CD4-positive, alpha-beta T cell treated with Interferon gamma for 1 hour (primary cell): ENCODE data around the gene THEM4.

Source experiments
- DNase-seq: peaks from one replicate; pipeline ENCODE4 v3.0.0-alpha.2; 2020

The THEM4 gene

DNA sequence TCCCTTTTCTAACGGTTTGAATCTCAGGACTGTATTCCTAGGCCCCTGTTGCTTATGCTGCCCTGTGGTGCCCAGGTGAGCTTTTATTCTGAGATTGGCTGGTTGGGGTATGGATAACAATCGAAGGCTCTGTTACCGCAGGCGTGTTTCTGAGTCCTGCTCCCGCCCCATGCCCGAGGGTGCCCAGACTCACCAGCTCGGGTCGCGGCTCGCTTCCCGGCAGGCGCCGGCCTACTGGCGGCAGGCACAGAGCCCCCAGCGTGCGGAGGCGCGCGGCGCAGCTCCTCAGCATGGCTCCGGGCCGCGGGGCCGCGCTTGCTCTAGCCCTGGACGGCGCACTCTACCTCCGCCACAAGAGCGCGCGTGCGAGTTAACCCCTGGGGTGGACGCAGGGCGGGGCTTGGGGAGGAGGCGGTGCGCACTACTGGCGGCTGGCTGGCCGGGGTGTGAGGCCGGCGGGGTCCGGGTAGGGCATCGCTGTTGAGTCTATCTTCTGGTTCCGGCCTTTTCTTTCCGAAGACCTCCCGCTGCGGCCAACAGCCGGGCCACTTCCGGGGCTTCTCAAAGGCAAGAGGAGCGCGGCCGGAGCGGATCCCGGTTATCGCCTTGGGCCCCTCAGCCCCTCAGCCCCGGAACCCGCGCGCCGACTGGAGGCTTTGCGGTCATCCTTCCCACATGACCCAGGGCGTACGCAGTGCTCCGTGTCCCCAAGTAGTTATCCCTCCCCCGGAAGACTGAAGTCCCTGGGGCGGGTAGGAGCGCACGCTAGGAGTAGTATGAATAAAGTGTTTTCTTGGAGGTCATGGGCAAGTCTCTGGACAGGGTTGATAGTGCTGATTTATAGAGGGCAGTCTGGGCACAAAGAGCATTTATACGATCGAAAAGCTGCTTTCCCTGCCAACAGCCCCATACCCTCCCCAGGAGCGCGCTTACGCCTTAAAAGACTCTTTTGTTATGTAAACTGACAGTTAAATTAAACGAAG lies at the start of gene THEM4:
TSS of gene THEM4 (minus strand) at position 345 of the 983 bp plus-strand sequence. CDS start at position 292, 53 bp downstream.
- DNase-seq: peak; percentile 92

DNA sequence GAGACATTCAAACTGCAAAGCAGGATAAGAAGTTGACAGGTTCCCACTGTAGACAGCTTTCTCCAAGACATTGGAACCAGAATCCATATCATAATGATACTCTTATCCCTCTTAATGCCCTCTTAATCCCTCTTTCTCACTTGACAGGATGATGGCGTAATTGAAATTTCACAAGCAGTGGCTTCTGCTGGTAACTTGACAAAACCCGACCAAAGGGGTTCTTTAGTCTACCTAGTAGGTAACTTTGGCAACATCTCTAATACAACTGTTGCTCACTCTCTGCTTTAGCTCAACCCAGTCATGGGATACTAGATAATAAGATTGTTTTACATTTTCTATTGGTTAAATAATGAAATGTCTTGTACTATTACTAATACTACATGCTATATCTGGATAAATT lies 49.6 kb upstream of the THEM4 start:
- no peak for DNase-seq

DNA sequence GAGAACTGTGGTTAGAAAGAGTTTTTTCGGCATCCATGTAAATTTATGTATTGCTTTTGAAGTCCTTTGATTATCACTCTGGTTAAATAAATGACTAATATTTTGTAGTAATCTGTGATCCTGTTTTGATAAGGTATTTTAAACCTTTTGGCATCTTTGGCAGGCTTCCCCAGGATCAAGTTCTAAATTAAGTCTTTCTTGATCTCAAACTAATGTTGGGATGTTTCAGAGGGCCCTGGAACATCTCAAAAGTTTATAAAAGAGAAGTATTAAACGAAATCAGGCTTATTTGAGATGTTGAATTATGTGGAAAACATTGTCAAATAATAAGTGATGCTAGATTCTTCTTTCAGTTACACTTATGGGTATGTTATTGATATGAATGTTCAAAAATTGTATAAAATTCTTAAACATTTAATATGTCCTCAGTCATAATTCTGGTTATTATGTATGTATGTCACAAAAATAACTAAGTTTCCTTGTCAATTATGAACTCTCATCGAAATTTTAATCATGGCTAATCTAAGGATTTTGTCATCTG lies 47.7 kb upstream of the THEM4 start:
- DNase-seq: no peak

DNA sequence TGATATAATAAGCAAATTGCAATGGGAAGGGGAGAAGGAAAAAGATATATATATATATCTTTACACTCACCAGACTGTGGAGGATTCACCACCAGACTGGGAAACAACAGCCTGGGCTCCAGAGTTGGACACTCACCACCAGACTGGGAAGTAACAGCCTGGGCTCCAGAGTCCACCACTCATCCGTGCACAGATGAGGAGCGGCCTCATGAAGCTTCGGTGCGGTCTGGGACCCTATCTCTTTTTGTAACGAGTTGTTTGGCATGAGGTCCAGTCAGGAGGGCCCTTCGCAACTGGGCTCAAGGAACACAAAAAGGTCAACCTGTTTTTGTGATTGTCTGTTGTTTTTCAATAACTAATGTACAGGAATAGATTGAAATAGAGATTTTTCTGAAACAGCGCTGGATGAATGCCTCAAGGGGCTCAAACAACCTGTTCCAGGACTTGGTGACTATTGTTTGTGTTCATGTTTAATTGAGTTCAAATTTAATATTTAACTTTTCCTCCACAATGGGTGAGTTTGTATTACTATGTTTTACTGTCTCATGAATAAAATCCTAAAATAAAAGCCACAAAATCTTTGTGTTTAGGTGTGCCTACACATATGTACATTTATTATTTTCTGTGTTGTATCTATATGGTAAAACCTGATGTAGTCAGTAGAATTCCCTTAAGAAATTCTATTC lies 44.2 kb upstream of the THEM4 start:
- DNase-seq: no peak

DNA sequence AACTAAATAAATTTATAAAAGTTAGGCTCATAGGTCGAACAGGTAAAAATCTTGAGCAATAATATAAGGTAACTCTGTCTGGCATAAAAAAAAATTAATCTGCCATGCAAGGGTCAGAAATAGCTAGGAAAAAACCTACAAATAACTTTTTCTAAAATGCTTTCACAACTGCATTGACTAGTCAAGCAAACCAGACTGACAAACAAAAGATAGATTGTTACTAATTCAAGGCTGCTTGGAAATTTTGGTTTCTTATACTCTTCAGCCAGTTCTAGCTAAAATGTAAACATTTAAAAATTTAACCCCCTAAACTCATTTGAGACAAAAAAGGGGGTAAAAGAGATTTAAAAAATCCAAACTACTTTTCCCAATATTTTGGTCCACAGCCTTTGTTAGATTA lies 43.5 kb upstream of the THEM4 start:
- no peak for DNase-seq

DNA sequence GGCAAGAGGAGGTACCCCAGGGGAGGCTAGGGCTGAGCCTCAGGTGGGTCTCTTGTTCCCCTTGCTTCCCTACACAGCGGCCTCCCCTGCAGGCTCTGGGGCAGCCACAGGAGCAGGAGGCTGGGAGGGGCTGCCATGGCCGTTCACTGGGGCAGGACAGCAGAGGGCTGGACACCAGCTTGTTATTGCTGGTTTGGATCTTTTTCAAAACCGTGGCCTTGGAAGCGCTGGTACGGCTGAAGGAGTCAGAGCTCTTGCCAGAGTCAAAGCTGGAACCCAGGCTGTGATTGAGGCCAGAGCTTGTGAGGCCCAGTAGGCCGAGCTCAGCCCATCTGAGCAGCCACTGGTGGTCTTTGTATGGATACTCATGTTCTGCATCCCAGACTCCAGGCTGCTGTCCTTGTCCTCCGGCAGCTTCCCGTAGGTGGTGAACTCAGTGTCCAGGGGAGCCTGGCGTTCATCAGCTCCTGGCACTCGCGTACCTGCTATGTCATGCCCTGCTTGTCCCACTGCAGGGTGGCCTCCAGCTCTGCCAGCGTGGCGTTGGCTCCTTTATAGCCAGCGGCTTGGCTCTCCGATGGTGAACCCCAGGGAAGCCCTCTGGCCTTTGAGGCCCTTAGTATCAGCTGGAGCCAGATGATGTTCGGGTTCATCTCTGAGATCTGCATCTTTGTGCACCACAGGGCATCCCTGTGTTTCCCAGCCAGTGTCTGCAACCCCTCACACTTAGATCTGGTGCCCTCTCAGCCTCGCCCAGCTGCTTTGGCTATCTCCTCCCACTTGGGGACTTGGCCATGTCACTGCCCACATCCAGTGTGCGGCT lies 40.3 kb upstream of the THEM4 start:
- DNase-seq: no peak

DNA sequence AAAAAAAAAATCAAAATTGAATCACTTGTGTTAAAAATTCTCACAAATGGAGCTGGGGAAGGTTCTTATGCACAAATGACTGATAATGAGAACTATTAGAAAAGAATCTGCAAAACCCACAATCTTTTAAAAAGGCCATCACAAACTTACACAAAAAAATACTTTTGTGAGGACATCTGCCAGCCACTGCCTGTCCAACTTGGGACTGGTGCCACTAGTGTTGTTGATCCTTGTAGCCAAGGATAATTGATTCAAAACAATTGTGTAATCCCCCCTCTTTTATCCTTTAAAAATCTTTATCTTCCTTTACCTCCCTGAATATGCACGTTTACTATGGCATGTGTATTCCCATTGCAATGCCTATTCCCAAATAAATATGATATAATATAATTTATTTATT lies 39.2 kb upstream of the THEM4 start:
- no peak for DNase-seq

DNA sequence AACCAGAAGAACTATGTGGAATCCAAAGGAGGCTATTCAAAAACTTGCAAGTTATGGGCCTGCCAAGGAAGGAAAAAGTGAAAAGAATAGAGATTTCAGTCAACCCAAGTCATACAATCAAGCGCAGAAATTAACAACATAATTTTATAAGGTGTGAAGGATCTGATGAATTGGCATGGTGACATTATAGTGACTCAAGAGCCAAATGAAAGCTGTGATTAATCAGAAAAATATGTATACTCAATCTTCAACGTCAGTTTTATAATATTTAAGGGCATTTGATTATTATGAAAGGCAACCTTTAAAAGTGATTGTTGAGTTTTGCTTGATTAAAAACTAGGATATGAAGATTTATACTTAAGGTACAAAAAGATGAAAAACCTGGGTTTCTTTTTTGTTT lies 37.8 kb upstream of the THEM4 start:
- no peak for DNase-seq

DNA sequence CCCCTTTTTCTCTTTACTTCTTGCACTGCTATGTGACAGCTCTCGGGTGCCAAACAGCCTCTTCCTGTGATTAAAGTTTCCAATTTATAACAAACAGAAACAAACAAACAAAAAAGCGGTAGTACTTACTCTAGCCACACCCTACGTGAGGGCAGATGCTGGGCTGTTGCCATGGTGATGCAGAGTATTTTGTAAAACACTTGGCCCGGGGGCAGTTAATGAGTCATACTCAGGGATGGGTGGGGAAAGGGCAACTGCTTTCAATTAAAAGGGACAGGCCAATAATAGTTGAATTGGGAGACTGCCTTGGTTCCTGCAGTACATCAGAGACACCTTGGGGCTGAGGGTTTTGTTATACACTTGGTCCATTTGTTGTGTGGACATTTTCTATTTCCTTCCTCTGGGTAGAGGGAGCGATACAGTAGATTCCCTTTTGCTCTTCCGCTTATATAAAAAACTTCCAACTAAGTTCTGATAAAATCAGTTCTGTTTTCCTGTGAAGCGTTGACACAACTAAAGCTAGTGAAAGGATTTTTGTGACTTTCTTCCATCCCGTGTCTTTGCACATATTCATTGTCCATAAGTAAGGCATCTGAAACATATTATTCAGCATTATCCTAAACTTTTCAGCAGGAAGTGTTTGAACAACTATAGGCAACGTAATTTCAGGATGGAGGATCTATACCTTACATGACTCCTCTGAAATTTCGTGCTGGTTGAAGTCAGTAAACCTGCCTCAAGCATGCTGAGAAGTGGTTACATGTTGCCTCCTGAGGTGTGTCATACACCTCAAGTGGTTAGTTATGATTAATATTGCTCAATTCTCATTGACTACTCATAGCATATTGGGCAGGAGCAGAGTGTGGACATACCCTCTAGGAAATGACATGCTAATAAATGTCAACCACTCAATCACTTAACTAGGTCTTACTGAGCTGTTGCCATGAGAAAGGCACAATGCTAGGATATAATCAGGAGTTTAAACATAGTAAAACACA lies 36.7 kb upstream of the THEM4 start:
- DNase-seq: peak; percentile 94

DNA sequence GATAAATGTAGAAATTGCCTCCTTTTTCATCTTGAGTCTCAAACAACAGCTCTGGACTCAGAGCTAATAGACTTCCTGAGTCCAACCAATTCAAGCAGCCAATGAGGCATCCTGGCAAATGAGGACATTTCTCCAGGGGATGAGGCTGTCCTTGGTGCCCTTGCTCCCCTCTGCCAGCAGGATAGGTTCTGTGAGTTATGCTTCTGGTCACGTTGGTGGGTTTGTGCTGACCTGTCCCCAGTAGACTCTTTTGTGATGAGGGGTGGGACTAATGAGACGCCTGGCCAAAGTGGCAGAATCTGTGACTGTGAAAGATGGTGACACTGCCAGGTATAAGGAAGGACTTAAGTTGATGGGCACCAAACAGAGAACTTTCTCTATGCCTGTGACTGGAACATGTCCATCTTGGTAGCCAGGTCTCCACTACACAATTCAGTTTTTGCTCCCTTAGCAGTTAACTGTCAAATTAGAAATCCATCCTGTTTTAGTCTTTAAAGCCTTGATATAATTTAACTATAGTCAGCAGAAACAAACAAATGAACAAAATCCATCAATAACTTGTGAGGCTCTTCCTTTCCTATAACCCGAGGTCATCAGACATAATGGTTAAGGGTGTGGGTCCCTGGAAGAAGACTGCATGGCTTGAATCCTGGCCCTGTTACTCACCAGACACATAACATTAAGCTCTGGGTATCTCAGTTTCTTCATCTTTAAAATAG lies 35.7 kb upstream of the THEM4 start:
- peak; percentile 22 for DNase-seq

DNA sequence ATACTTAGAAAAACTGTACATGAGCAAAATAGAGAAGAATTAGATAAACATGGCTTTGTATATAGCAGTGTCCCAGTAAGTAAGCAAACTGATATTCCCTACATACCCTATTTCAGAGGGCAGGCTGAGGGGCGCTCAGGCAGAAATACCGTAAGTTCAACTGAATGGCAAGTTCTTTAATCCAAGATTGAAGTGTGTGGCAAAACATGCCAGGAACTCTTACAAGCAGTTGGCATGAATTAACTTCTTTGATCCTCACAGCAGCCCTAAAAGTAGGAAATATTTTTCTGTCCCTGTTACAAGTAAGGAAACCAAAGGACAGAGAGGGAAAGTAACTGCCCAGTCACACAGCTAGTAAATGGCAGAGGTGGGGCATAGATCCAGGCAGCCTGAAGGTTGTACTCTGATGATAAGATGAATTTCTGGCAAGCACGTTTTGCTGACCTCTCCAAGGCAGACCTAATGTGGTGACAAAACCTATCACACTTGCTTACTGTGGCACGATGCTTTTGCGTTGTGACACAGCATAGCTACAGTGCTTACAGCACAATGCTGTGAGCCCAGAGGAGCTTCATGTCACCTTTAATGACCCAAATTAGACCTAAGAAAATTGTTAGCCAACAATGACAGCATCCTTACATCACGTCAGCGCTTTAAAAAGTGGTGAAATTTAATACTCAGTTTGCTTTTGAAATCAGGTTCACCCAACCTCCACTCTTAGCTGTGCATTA lies 35.0 kb upstream of the THEM4 start:
- DNase-seq: peak; percentile 60

DNA sequence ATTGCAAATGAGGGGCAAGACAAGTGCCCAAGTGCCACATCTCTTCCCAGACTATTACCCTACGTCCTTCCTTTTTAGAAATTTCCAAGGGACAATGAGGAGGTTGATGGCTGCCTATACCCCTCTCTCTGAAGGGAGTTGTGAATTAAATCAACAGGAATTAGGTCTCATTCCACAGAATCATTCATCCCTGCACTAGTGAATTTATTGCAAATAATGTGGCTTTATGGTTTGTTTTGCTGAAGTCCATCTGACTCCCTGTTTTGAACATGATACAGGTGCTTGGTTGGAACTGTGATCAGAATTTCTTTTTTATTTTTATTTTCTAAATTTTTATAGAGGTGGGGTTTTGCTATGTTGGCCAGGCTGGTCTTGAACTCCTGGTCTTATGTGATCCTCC lies 34.3 kb upstream of the THEM4 start:
- DNase-seq: no peak

DNA sequence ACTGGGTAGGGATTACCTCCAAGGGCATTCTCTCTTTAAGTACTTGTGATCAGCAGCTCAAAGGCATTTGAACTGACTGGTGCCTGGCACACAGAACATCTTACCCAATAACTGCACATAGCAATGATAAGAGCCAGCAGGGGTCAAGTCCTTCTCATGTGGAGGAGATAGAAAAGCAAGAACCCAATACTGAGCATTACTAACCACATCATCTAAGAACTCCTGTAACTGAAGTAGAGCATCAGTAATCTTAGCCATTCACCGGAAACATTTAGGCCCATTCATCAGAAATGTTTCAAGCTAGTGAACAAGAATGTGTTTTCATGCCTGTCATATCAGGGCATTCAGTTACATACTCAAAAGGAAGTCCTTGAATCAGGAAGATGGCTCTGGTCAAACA lies 33.6 kb upstream of the THEM4 start:
- no peak for DNase-seq

DNA sequence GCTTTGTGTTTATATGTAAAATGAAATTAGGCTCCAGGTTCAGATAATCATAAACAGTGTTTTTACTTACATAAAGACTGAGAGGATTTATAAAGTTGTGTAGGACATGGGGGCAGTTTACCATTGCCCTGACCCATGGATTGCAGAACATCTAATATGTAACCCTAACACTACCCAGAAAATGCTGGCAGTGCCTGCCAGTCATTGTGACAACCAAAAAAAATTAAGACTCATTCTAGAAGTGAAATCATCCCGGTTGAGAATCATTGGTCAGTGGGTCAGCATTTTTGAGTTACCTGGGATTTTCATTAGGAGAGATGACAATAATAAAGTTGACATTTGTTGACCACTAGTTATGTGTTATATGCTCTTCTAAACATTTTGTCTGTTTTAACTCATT lies 31.2 kb upstream of the THEM4 start:
- DNase-seq: no peak

DNA sequence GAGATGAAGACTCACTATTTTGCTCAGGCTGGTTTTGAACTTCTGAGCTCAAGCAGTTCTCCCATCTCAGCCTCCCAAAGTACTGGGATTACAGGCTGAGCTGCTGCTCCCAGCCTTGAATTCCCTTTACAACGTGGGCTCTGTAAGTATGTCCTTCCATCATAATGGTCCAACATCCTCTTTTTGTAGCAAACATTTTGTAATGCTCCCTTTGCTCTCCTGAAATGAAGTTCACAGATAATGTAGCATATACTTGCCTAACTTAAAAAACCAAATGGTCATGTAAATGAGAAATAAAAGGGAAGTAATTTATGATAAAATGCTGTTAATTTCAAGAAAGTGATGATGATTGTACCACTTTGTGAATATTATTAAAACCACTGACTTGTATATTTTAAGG lies 30.5 kb upstream of the THEM4 start:
- DNase-seq: no peak

DNA sequence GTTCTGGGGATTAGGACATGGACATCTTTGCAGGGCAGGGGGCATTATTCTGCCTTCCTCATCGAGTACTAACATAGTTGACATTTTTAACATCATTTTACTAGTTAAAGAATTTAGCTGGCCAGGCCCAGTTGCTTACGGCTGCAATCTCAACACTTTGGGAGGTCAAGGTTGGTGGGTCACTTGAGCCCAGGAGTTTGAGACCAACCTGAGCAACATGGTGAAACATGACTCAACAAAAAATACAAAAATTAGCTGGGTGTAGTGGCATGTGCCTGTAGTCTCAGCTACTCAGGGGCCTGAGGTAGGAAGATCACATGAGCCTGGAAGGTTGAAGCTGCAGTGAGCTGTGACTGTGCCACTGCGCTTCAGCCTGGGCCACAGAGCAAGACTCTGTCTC lies 29.8 kb upstream of the THEM4 start:
- DNase-seq: no peak

DNA sequence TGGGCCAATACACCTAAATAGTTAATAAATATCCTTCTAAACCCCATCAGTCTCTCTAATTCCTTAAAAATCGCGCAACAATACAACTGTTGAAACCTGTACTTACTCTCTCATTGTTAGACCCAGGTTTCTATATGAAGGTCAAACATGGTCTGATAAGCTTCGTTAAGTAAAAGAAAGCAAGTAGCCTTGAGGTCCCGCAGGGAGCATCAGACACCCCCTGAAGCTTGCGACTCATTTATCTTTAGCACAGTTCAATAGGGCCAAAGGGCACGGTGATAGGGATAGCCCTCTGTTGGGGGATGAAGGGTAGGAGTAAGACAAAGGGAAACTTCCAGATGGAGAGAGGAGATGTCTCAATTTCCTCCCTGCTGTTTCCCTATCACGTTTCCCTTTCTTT lies 27.3 kb upstream of the THEM4 start:
- DNase-seq: no peak

DNA sequence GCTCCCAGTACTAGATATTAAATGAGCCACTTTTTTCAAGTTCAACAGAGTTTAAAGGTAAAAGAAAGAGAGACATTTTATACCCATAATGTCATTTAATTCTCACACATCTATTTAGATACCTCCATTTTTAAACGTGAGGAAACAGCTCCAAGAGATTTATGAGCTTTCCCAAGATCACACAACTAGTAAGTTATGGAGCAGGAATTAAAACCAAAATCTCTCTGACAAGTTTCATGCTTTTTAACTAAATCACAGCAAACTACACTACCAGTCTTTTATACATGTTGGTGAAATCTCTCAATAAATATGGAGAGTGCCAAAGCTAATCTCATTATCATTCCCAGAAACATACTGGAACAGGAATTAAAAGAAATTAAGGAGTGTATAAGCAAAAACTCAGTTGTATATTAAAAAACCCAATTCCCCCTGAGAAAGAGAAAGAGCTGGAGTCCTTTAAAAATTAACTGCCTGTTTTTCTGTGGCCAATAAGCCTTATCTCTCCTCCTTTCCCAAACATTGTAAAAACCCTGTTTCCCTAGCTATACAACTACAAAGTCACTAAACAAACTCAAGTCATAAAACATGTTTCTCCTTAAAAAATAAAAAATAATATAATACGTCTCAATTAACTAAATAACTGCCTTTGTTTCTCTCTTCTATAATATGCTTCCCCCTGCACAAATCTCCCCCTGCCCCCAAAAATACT lies 26.7 kb upstream of the THEM4 start:
- no peak for DNase-seq

DNA sequence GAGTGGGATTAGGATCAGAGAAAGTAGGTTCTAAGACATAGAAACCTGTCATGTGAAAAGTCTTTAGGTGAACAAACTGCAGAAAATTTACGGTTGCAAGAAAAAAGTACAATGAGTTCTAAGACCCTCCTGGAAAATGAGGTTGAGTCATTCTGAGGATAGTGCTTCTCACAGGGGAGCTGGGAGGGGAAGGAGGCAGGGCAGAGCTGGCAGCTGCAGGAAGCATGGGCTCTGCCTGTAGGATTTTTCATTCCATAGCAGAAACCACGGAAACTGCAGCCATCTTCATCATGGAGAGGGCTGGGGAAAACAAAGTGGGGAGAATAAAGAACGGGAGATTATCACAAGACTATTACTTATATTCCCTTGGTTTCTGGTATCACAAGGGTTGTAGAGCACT lies 25.8 kb upstream of the THEM4 start:
- no peak for DNase-seq

DNA sequence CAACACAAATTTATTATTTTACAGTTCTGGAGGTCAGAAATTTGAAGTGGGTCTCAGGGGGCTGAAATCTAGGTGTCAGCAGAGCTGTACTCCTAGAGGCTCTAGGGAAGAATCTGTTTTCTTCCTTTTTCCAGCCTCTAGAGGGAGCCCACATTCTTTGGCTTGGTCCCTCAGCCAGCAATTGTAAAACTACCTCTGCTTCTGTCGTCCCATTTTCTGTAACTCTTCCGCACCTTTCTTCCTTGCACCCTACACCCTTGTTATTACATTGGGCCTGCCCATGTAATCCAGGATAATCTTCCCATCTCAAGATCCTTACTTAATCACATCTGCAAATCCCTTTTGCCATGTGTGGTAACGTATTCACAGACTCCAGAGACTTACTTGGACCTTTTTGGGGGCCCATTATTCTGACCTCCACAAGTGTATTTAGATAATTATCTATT lies 24.8 kb upstream of the THEM4 start:
- DNase-seq: peak; percentile 26
